ENCODE data around the gene SMAD1.

The SMAD1 gene

GRCh38 chr4:145481164-145481941 lies at the start of gene SMAD1:
SMAD1 (plus strand) TSS chr4:145481853; CDS start chr4:145514614, 32,761 bp downstream.
- DNase-seq: peak; percentile 75

- DNase-seq: no peak
These were observed 48.0 kb upstream of the SMAD1 start for GRCh38 chr4:145433684-145434083.

- DNase-seq: no peak
These were observed 46.0 kb upstream of the SMAD1 start for GRCh38 chr4:145435646-145436045.

- DNase-seq: no peak
These were observed 45.5 kb upstream of the SMAD1 start for GRCh38 chr4:145436114-145436513.

GRCh38 chr4:145436796-145437195 lies 44.9 kb upstream of the SMAD1 start:
- no peak for DNase-seq

GRCh38 chr4:145437466-145437865 lies 44.2 kb upstream of the SMAD1 start:
- no peak for DNase-seq

- no peak for DNase-seq
These were observed 43.4 kb upstream of the SMAD1 start for GRCh38 chr4:145438298-145438697.

- no peak for DNase-seq
These were observed 41.2 kb upstream of the SMAD1 start for GRCh38 chr4:145440292-145441007.

GRCh38 chr4:145446184-145446583 lies 35.5 kb upstream of the SMAD1 start:
- DNase-seq: no peak

GRCh38 chr4:145451895-145452294 lies 29.8 kb upstream of the SMAD1 start:
- no peak for DNase-seq

GRCh38 chr4:145452447-145453162 lies 29.0 kb upstream of the SMAD1 start:
- no peak for DNase-seq

GRCh38 chr4:145453163-145453520 lies 28.5 kb upstream of the SMAD1 start:
- no peak for DNase-seq

- no peak for DNase-seq
These were observed 8.4 kb upstream of the SMAD1 start for GRCh38 chr4:145473203-145473602.

GRCh38 chr4:145480257-145480656 lies 1.4 kb upstream of the SMAD1 start:
- no peak for DNase-seq

GRCh38 chr4:145481942-145482208 lies 222 bp downstream of the SMAD1 start:
- no peak for DNase-seq

- peak; percentile 21 for DNase-seq
These were observed 770 bp downstream of the SMAD1 start for GRCh38 chr4:145482209-145483037.

GRCh38 chr4:145483514-145483913 lies 1.9 kb downstream of the SMAD1 start:
- DNase-seq: no peak

GRCh38 chr4:145484225-145484846 lies 2.7 kb downstream of the SMAD1 start:
- no peak for DNase-seq

- DNase-seq: no peak
These were observed 3.5 kb downstream of the SMAD1 start for GRCh38 chr4:145485120-145485519.

GRCh38 chr4:145486603-145487002 lies 5.0 kb downstream of the SMAD1 start:
- DNase-seq: no peak

- no peak for DNase-seq
These were observed 6.0 kb downstream of the SMAD1 start for GRCh38 chr4:145487631-145488030.

GRCh38 chr4:145488310-145488709 lies 6.7 kb downstream of the SMAD1 start:
- no peak for DNase-seq

- DNase-seq: no peak
These were observed 7.9 kb downstream of the SMAD1 start for GRCh38 chr4:145489556-145489955.

All from T1000 (cell line).